ENCODE data around the gene TNFRSF1A.

The TNFRSF1A gene

DNA sequence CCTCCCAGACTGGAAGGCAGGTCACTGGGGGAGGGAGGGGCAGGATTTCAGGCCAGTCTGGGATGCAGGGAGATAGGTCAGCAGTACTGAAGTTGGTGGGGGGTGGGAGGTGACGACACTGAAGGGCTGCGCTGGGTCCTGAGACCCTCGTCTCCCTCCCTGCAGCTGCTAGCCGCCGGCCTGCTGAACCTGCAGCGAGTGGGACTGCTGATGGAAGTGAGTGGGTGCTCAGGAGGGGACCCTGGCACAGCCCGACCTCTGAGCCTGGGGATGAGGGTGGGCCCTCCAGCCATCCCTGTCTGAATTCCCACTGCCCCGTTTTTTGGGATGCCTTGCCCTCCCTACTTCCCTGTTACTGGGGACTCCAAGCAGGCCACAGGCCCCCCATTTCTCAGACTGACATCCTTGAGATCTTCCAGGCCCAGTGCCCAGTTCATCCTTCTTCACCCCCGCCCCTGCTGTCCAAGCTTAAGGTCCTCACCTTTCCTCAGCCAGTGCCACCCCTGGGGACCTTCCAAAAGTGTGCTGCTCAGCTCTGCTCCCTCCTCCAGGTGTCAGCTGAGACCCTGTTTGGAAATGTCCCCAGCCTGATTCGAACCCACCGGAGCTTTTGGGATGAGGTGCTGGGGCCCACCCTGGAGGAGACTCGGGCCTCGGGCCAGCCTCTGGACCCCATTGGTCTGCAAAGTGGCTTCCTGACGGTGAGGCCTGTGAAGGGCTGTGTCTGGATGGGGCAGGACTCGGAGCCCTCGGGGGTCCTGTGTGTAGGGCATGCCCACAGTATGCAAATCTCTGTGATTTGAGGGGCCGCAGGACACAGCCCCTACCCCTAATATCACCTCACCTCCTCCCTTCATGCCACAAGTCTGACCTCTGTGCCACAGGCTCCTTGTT, 25.9 kb downstream of the TNFRSF1A start:
- no peak overlapping the region for H3K27ac ChIP-seq
- TF ChIP-seq CTCF (conservative IDR thresholded peaks at IDR 0.05), result no peak

DNA sequence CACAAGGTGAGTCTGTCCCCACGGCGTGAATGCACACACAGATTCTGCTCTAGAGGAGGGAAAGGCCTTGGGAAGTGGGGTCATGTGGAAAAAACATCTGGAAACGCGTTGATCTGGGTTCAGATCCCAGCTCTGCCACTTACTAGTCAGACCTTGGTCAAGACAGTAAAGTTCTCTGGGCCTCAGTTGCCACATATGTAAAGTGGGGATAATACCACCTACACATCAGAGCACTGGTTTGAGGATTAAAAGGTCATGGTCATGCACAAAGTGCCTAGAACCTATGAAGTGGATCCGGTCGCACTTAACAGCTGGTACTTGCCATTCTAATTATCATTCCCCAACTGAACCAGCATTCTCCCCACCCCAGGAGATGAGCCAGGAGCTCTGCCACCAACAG, 26.7 kb downstream of the TNFRSF1A start:
- no peak overlapping the region for H3K27ac ChIP-seq
- TF ChIP-seq CTCF (conservative IDR thresholded peaks at IDR 0.05), result no peak

DNA sequence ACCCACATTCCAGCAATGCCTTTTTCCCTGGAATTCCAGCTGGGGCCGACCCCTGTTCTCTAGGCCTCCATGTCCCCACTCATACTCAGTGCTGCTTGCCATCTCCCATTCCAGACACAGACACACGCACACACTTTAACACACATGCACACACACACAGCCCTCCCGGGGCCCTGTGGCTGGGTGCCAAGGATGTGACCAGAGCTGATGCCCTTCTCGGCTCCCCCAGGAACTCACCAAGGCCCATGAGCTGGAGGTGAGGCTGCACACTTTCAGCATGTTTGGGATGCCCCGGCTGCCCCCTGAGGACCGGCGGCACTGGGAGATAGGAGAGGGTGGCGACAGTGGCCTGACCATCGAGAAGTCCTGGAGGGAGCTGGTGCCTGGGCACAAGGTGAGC, 27.1 kb downstream of the TNFRSF1A start:
- TF ChIP-seq CTCF (conservative IDR thresholded peaks at IDR 0.05), result no peak
- no peak overlapping the region for H3K27ac ChIP-seq

GRCh38 chr12:6313326-6313940, 28.4 kb downstream of the TNFRSF1A start:
- no peak for TF ChIP-seq CTCF (conservative IDR thresholded peaks at IDR 0.05)
- no peak overlapping the region for H3K27ac ChIP-seq

DNA sequence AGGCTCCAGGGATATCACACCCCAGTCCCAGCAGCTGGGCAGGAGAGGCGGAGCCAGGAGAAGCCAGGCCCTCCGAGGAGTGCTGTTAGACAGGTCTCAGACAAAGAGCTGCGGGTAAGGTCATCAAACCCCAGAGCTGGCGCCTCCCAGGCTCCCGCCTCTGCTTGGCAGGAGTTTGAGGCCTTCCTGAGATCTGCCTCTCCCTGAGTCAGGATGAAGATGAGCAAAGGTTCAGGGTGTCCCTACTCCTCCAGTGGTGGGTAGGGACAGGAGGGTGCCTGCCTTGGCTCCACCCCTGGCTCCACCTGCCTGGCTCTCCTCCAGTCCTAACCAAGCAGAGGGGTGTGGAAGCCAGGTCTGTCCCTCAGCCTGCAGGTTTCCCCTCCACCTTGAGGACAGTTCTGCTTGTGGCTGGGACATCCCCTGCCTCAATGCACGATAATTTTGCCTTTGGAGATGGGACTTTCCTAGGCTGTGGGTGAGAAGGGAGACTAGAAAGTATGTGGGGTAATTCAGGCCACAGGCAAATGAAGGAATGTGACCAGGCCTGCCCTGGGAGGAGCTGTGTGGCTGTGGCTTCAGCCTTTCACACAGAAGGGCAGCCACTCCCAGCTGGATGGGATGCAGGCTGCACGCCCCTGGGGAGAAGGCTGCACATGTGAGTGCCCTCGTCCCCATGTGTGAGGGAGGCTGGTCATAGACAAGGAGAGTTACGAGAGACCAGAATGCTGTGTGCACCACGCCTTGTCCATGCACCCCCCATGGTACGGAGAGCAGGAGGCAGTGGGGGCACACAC, 29.1 kb downstream of the TNFRSF1A start:
- no peak overlapping the region for H3K27ac ChIP-seq
- no peak for TF ChIP-seq CTCF (conservative IDR thresholded peaks at IDR 0.05)

DNA sequence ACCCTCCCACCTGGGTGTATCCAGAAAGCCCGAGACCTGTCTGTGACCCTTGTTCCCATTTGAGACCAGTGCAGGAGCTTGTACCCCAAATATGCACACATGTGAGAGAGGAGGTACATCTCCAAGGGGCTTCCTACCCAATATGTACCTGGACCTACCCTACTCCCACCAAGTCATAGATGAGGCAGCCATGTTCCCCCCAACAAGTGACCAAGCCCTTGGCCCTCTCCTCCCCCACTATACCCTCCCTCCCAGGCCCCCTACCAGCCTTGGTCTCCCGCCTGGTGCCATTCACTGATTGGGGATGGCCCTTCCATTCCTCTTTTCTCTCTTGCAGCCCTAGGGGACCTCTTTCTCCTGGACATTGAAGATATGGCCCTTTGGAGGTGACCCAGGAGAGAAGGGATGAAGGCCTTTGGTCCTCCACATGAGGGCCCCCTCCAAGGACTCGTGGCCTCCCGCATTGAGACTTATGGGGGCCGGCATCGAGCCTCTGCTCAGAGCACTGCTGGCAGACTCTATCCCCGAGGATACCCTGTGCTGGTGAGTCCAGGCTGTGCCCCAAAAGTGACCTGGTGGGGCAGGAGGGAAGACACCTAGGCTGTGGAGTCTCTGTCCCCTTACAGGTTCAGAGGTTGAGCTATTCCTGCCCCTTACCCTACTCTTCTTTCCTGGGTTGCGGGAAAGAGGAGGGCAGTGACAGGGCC, 29.9 kb downstream of the TNFRSF1A start:
- no peak for TF ChIP-seq CTCF (conservative IDR thresholded peaks at IDR 0.05)
- no peak overlapping the region for H3K27ac ChIP-seq

Data from VCaP (cell line).